ENCODE results near the gene CAMK1D. TPM values are rescaled to one million over a fixed set of nuclear protein-coding genes. Genes with fewer than 3 reads are reported as not detected.

CAMK1D gene
- polyA plus RNA-seq, 1 donor (not counting 4 experiments of a cell fraction or from before 2014, with no cell fraction given), result 0.76 TPM

- Histone ChIP-seq H3K9me3 (ENCODE audit: control insufficient read depth, low read depth, low read length) (no peaks in the 10 kb centered on the region), H3K9ac (ENCODE audit: control insufficient read depth, extremely low read depth, insufficient read depth, low read length) (no peak overlapping the region), H3K4me3 (ENCODE audit: control insufficient read depth in 2 of 3, extremely low read depth in 1 of 3, insufficient read depth in 2 of 3, low read depth in 1 of 3, low read length in 3 of 3) (no peak overlapping the region), H3K27ac (ENCODE audit: control insufficient read depth, insufficient read depth, low read length) (no peak overlapping the region), H3K79me2 (ENCODE audit: control insufficient read depth, insufficient read depth, low read length) (no peaks in the 10 kb centered on the region), H4K20me1 (ENCODE audit: control insufficient read depth, extremely low read depth, insufficient read depth, low read length) (no peaks in the 10 kb centered on the region), H3K9me1 (ENCODE audit: control insufficient read depth, extremely low read depth, insufficient read depth, low read length) (no peaks in the 10 kb centered on the region), H3K4me1 (ENCODE audit: control insufficient read depth, extremely low read depth, insufficient read depth, low read length) (no peaks in the 10 kb centered on the region), H3K36me3 (ENCODE audit: control insufficient read depth in 2 of 2, extremely low read depth in 1 of 2, insufficient read depth in 2 of 2, low read length in 2 of 2) (no peaks in the 10 kb centered on the region), H2AFZ (ENCODE audit: control insufficient read depth, low read length) (no peak overlapping the region), H3K27me3 (ENCODE audit: control insufficient read depth, extremely low read depth, insufficient read depth, low read length) (no peaks in the 10 kb centered on the region), H3K4me2 (ENCODE audit: control insufficient read depth, extremely low read depth, insufficient read depth, low read depth, low read length) (no peak overlapping the region)
- TF ChIP-seq EZH2 (IDR thresholded peaks at IDR 0.05; ENCODE audit: low read length) (no peak), CTCF (optimal IDR thresholded peaks at IDR 0.05 in 1 of 3, IDR thresholded peaks at IDR 0.05 in 1 of 3, conservative IDR thresholded peaks at IDR 0.05 in 1 of 3; ENCODE audit: extremely low read depth in 1 of 3, insufficient read depth in 2 of 3, low read length in 3 of 3) (no peak)
- dilution Hi-C loops (cut with MboI; ENCODE audit: extremely low pct_ligation_motif_present, low sequenced_read_pairs), result no loop called here
- FAIRE-seq, result no peak
- no peak for DNase-seq (ENCODE audit: low read depth, low spot score)
Measured at GRCh38 chr10:12535656-12536055, 186.3 kb downstream of the CAMK1D start.

- H3K27ac ChIP-seq (ENCODE audit: control insufficient read depth, insufficient read depth, low read length), result no peak overlapping the region
- no peak overlapping the region for H3K4me3 ChIP-seq (ENCODE audit: control insufficient read depth in 2 of 3, extremely low read depth in 1 of 3, insufficient read depth in 2 of 3, low read depth in 1 of 3, low read length in 3 of 3)
- no peak for DNase-seq (ENCODE audit: low read depth, low spot score)
- H3K4me2 ChIP-seq (ENCODE audit: control insufficient read depth, extremely low read depth, insufficient read depth, low read depth, low read length), result no peak overlapping the region
- H3K27me3 ChIP-seq (ENCODE audit: control insufficient read depth, extremely low read depth, insufficient read depth, low read length), result no peaks in the 10 kb centered on the region
- no peak for FAIRE-seq
- H3K9me3 ChIP-seq (ENCODE audit: control insufficient read depth, low read depth, low read length), result no peaks in the 10 kb centered on the region
- H3K36me3 ChIP-seq (ENCODE audit: control insufficient read depth in 2 of 2, extremely low read depth in 1 of 2, insufficient read depth in 2 of 2, low read length in 2 of 2), result no peaks in the 10 kb centered on the region
- no peak overlapping the region for H3K9ac ChIP-seq (ENCODE audit: control insufficient read depth, extremely low read depth, insufficient read depth, low read length)
- no peaks in the 10 kb centered on the region for H3K9me1 ChIP-seq (ENCODE audit: control insufficient read depth, extremely low read depth, insufficient read depth, low read length)
- H4K20me1 ChIP-seq (ENCODE audit: control insufficient read depth, extremely low read depth, insufficient read depth, low read length), result no peaks in the 10 kb centered on the region
- no peaks in the 10 kb centered on the region for H3K4me1 ChIP-seq (ENCODE audit: control insufficient read depth, extremely low read depth, insufficient read depth, low read length)
- dilution Hi-C loops (cut with MboI; ENCODE audit: extremely low pct_ligation_motif_present, low sequenced_read_pairs), result no loop called here
- no peaks in the 10 kb centered on the region for H3K79me2 ChIP-seq (ENCODE audit: control insufficient read depth, insufficient read depth, low read length)
- no peak overlapping the region for H2AFZ ChIP-seq (ENCODE audit: control insufficient read depth, low read length)
- TF ChIP-seq EZH2 (IDR thresholded peaks at IDR 0.05; ENCODE audit: low read length), result no peak
- TF ChIP-seq CTCF (optimal IDR thresholded peaks at IDR 0.05 in 1 of 3, IDR thresholded peaks at IDR 0.05 in 1 of 3, conservative IDR thresholded peaks at IDR 0.05 in 1 of 3; ENCODE audit: extremely low read depth in 1 of 3, insufficient read depth in 2 of 3, low read length in 3 of 3), result no peak
Measured at GRCh38 chr10:12538491-12538995, 189.2 kb downstream of the CAMK1D start.

Measured in keratinocyte (primary cell).